Type B pancreatic cell (in vitro differentiated cells): Measurements from ENCODE around the gene PTPRM. TPM values are rescaled to one million over a fixed set of nuclear protein-coding genes. Genes with fewer than 3 reads are reported as not detected.

Source experiments
- DNase-seq: peaks from one replicate; pipeline ENCODE4 v3.0.0; 2021; ENCODE audit warnings: mixed read lengths; ENCODE audit not compliant: unreplicated experiment; ENCODE audit errors: extremely low spot score
- H3K27ac Mint-ChIP-seq: 2 replicates; pipeline ENCODE4 v1.8.0; 2021; ENCODE audit warnings: mild to moderate bottlenecking, mixed read lengths
- H3K27me3 Mint-ChIP-seq: 2 replicates; pipeline ENCODE4 v1.8.0; 2021; ENCODE audit warnings: mixed read lengths
- H3K36me3 Mint-ChIP-seq: 2 replicates; pipeline ENCODE4 v1.8.0; 2021; ENCODE audit warnings: mixed read lengths
- H3K4me1 Mint-ChIP-seq: one replicate; pipeline ENCODE4 v1.8.0; 2021; ENCODE audit warnings: mixed read lengths; ENCODE audit not compliant: unreplicated experiment
- H3K4me3 Mint-ChIP-seq: 2 replicates; pipeline ENCODE4 v1.8.0; 2021; ENCODE audit warnings: mild to moderate bottlenecking, mixed read lengths
- H3K9me3 Mint-ChIP-seq: 2 replicates; pipeline ENCODE4 v1.8.0; 2021; ENCODE audit warnings: mixed read lengths
- total RNA-seq: library from RNA; stranded (reverse); gene quantifications from 2 replicates; pipeline ENCODE4 v1.2.1, GENCODE V29; 2021; ENCODE audit warnings: low replicate concordance
- TF ChIP-seq, protein P1 (sequence below): fragments of 200-600 bp; sonication (generic); conservative IDR thresholded peaks from 2 replicates; pipeline ENCODE4 v1.5.0; 2021; ENCODE audit warnings: antibody characterized with exemption, mild to moderate bottlenecking

Gene PTPRM
- total RNA-seq, 1 donor from 2014 or later = 18.6 TPM

DNA sequence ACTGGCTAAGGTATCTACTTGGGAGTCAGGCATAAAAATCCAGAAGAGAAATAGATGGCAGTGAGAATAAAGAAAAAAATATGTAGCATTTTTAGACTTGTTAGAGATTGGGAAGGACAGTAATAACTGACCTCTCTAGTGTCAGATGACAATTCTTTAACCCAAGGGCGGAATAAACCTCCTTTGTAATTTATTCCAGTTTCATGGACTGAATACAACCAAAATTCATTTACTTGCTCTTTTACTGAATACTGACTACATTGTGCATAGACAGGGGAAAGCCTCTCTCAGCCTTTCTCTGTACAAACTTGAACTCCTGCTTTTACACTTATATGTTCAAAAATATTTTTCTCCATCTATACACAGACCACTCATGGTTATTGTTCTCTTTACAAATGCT lies 566.8 kb downstream of the PTPRM start:
- no peak overlapping the region for H3K4me3 Mint-ChIP-seq
- H3K4me1 Mint-ChIP-seq = no peaks in the 10 kb centered on the region
- no peak for DNase-seq
- H3K27me3 Mint-ChIP-seq = peaks cover 3% of the 10 kb centered on the region
- H3K36me3 Mint-ChIP-seq = no peaks in the 10 kb centered on the region
- peaks cover 7% of the 10 kb centered on the region for H3K9me3 Mint-ChIP-seq
- no peak overlapping the region for H3K27ac Mint-ChIP-seq
- TF ChIP-seq, protein P1, sequence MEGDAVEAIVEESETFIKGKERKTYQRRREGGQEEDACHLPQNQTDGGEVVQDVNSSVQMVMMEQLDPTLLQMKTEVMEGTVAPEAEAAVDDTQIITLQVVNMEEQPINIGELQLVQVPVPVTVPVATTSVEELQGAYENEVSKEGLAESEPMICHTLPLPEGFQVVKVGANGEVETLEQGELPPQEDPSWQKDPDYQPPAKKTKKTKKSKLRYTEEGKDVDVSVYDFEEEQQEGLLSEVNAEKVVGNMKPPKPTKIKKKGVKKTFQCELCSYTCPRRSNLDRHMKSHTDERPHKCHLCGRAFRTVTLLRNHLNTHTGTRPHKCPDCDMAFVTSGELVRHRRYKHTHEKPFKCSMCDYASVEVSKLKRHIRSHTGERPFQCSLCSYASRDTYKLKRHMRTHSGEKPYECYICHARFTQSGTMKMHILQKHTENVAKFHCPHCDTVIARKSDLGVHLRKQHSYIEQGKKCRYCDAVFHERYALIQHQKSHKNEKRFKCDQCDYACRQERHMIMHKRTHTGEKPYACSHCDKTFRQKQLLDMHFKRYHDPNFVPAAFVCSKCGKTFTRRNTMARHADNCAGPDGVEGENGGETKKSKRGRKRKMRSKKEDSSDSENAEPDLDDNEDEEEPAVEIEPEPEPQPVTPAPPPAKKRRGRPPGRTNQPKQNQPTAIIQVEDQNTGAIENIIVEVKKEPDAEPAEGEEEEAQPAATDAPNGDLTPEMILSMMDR = no peak

DNA sequence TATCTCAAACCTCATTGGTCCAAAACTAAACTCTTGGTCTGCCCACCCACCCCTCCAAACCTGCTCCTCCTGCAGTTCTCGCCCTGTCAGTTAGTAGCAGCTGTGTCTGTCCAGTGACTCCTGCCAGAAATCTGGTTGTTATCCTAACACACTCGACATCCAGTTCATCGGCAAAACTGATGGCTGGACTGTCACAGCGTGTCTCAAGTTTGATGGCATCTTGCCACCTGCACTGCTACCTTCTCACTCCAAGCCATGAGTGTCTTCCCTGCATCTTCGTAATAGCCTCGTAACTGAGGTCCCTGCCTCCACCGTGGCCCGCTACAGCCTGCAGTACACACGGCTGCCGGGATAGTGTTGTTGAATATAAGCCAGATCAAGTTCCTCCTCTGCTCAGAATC lies 572.0 kb downstream of the PTPRM start:
- Mint-ChIP-seq H3K4me1 (peaks cover 3% of the 10 kb centered on the region), H3K27me3 (peaks cover 3% of the 10 kb centered on the region), H3K4me3 (no peak overlapping the region), H3K36me3 (no peaks in the 10 kb centered on the region), H3K27ac (no peak overlapping the region), H3K9me3 (no peaks in the 10 kb centered on the region)
- TF ChIP-seq, protein P1 = no peak
- DNase-seq = no peak

DNA sequence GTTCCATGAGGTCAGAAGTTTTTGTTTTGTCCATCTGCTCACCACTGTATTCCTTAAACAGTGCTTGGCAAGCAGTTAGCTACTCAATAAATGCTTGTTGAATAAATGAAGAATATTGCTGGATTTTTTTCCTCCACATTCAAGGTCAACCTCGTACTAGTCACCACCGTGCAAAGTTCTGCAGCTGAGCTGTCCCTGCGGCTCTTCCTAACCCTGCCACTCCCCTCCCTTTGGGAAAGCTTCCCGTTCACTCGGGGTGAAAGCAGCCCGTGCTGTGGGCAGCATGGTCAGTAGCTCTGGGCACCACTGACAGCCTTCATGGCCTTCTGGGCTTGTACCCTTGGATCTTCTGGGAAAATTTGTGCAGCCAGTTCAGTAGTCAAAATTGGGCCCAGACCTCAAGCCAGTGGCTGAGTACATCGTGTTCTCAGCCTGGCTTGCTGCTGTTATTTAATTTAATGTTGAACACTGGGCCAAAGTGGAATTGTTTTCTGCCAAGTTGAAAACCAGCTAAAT lies 572.8 kb downstream of the PTPRM start:
- H3K9me3 Mint-ChIP-seq = no peaks in the 10 kb centered on the region
- H3K27ac Mint-ChIP-seq = no peak overlapping the region
- H3K4me3 Mint-ChIP-seq = no peak overlapping the region
- no peaks in the 10 kb centered on the region for H3K36me3 Mint-ChIP-seq
- no peak for DNase-seq
- peaks cover 3% of the 10 kb centered on the region for H3K27me3 Mint-ChIP-seq
- TF ChIP-seq, protein P1 = no peak
- peaks cover 3% of the 10 kb centered on the region for H3K4me1 Mint-ChIP-seq

DNA sequence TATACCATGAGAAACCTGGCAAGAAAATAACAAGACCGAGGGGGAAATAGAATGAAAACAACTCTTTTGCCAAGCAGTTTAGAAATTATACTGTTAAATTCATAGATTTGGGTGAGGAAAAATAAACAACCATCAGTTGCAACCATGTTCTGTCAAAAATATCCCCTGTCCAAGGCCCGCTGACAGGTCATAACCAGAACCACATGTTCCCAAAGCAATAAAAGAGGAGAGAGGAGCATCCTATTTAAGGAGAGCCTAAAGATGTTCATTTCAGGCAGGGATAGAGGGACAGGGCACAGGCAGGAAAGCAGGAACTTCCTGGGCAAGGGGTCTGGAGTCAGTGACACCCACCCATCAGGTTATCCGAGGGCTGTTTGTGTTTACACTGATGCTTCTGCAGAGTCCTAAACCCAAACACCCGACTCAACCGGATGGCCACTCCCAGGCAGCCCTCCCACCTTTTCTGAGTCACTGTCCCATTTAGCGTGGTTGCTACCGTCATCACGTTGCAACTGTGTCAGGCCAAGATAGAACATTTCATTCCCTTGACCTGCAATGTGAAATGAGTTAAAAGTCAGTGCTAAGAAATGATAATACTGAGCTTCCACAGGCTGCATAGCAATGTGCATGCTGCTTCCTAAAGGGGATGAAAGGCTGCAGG lies 573.9 kb downstream of the PTPRM start:
- Mint-ChIP-seq H3K36me3 (no peaks in the 10 kb centered on the region), H3K27me3 (peaks cover 3% of the 10 kb centered on the region), H3K4me3 (no peak overlapping the region), H3K4me1 (peaks cover 3% of the 10 kb centered on the region), H3K27ac (no peak overlapping the region), H3K9me3 (no peaks in the 10 kb centered on the region)
- TF ChIP-seq, protein P1 = no peak
- no peak for DNase-seq

DNA sequence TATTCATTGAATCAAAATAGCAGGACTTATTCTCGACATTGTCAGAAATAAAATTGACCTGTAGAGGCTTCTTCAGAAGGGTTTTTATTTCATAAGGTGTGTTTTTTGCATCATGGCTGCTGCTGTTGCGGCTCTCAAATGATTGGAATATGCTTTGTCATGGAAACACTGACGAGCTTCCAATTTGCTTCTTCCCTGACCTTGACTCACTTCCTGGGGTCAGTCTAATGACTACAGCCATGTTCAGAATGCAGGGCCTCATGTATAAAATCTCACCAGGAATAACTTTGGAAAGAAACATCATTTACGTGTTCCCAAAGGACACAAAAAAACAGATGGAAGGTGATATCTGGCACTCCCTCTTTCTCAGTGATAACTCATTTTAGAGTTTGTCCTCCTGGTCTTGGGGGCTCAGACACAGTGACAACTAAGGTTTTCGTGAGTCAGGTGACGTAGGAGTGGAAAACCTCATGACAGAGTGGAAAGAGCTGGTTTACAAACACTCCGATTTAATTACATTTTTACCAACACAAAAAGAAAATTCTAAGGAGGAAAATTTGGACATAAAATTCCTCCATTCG lies 575.1 kb downstream of the PTPRM start:
- Mint-ChIP-seq H3K27me3 (peaks cover 3% of the 10 kb centered on the region), H3K9me3 (peaks cover 4% of the 10 kb centered on the region), H3K27ac (no peak overlapping the region), H3K4me1 (peaks cover 3% of the 10 kb centered on the region), H3K36me3 (no peaks in the 10 kb centered on the region), H3K4me3 (no peak overlapping the region)
- TF ChIP-seq, protein P1 = no peak
- no peak for DNase-seq
